K562 (cell line): ENCODE results near the gene HCN3. TPM values are rescaled to one million over a fixed set of nuclear protein-coding genes. Genes with fewer than 3 reads are reported as not detected.

Source experiments
- CBX1 ChIP-seq: sonication (generic); IDR thresholded peaks from 2 replicates; pipeline ENCODE4 v1.6.1; 2016; ENCODE audit warnings: antibody characterized with exemption, low read depth, mild to moderate bottlenecking
- EGR1 ChIP-seq: fragments of 450-650 bp; conservative IDR thresholded peaks from 2 replicates; pipeline ENCODE4 v1.6.1; 2017; ENCODE audit warnings: mild to moderate bottlenecking
- FOXJ3 ChIP-seq: sonication (generic); formaldehyde crosslinking; IDR thresholded peaks from 2 replicates; pipeline ENCODE4 v1.4.0; 2020; ENCODE audit warnings: mild to moderate bottlenecking, missing genetic modification reagents
- HDAC1 ChIP-seq, 2 experiments: fragments of 450-650 bp; IDR thresholded peaks; 2 replicates each; pipeline ENCODE4 v1.6.1; 2016 to 2017; ENCODE audit warnings: inconsistent platforms in 1 of 2, mild to moderate bottlenecking in 1 of 2, moderate library complexity in 1 of 2
- NCOR1 ChIP-seq: fragments of 450-650 bp; IDR thresholded peaks from 2 replicates; pipeline ENCODE4 v1.6.1; 2016; ENCODE audit warnings: mild to moderate bottlenecking, moderate library complexity
- POLR2A ChIP-seq: fragments of 450-650 bp; conservative IDR thresholded peaks from 2 replicates; pipeline ENCODE4 v1.6.1; 2016
- PRDM10 ChIP-seq: fragments of 450-650 bp; IDR thresholded peaks from 2 replicates; pipeline ENCODE4 v1.6.1; 2018; ENCODE audit not compliant: partially characterized antibody
- RBBP5 ChIP-seq: fragments of 200-600 bp; sonication (generic); IDR thresholded peaks from 2 replicates; pipeline ENCODE4 v1.6.1; 2012; ENCODE audit warnings: borderline replicate concordance, mild to moderate bottlenecking, low read length, control low read depth, inconsistent platforms; ENCODE audit not compliant: insufficient read depth, poor library complexity, severe bottlenecking
- SLC30A9 ChIP-seq: fragments of 250-450 bp; sonication (Bioruptor Pico); IDR thresholded peaks from 2 replicates; pipeline ENCODE4 v1.8.0; 2022; ENCODE audit warnings: mild to moderate bottlenecking, moderate library complexity
- ZNF239 ChIP-seq: fragments of 250-450 bp; sonication (Bioruptor Pico); IDR thresholded peaks from 2 replicates; pipeline ENCODE4 v1.4.0; 2020; ENCODE audit warnings: mild to moderate bottlenecking
- ZNF518B ChIP-seq: fragments of 250-450 bp; sonication (Bioruptor Pico); IDR thresholded peaks from 2 replicates; pipeline ENCODE4 v1.5.0; 2021; ENCODE audit warnings: mild to moderate bottlenecking, moderate library complexity
- polyA plus RNA-seq, 8 experiments: library from polyadenylated mRNA; depleted of rRNA in 4 of 8; stranded (reverse) in 5 of 8; unstranded in 3 of 8; fragments of >200 nt; fragmentation: Nextera tagmentation in 2 of 8; fragmentation: Illumina TruSeq in 1 of 8; extraction: Ambion mirVana in 2 of 8; extraction: Trizol in 1 of 8; gene quantifications; 2 replicates each; pipeline versions ENCODE4 v1.2.1 to v1.2.3, GENCODE V29; 2011 to 2014; ENCODE audit warnings: inconsistent platforms in 1 of 8, missing spikeins in 1 of 8
- total RNA-seq, 7 experiments: library from RNA; depleted of rRNA in 6 of 7; stranded (reverse); fragments of >200 nt in 6 of 7; fragmentation: Illumina TruSeq in 2 of 7; extraction: Trizol in 2 of 7; gene quantifications; 2 replicates each; pipeline versions ENCODE4 v1.2.1 to v1.2.3, GENCODE V29; 2011 to 2021; ENCODE audit warnings: low replicate concordance in 1 of 7
- TF ChIP-seq, protein P1 (sequence below), 2 experiments: fragments of 150-350 bp in 1 of 2; IDR thresholded peaks; 2 replicates each; pipeline ENCODE4 v1.6.1; 2012 to 2016; ENCODE audit warnings: low read depth in 2 of 2, low read length in 2 of 2, mild to moderate bottlenecking in 1 of 2, moderate library complexity in 1 of 2
- TF ChIP-seq, protein P2 (sequence below): fragments of 450-650 bp; IDR thresholded peaks from 2 replicates; pipeline ENCODE4 v1.6.1; 2016; ENCODE audit warnings: borderline replicate concordance

Gene HCN3
- total and polyA plus RNA-seq, 9 of the 15 experiments (the other 6 are each of a cell fraction or from before 2014, with no cell fraction given), result 0.91 to 9.7 (median 3.9) TPM

DNA sequence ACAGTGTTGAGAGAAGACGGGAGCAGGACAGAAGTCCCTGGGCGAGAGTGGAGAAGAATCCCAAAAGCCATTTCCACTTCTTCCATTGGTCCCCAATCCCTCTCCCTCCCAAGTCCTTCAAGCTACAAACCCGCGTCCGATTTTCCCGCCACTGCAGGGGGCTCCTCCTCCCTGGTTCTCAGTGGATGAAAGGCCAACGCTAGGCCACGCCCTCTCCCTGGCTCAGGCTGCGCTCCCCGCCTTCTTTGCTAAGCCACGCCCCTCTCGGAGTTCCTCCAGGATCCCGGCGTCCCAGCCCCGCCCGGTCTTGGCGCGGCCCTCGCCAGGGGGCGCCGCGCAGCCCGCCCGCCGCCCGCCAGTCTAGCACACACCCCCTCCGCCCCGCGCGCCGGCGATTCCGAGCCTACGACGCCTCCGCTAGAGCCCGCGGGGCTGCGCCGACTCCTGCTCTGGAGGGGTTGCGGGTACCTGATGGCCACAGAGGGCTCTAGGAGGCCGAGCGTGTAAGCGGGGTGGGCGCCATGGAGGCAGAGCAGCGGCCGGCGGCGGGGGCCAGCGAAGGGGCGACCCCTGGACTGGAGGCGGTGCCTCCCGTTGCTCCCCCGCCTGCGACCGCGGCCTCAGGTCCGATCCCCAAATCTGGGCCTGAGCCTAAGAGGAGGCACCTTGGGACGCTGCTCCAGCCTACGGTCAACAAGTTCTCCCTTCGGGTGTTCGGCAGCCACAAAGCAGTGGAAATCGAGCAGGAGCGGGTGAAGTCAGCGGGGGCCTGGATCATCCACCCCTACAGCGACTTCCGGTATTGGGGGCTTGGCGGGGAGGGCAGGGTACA, at the start of gene HCN3 (continued):
- TF ChIP-seq PRDM10, result peak; percentile 10
- TF ChIP-seq HDAC1 (IDR thresholded peaks at IDR 0.05), result peak in 1 of 2 experiments; percentile 62; a peak in 1 of 4 replicates
- 0 out of 2 replicates have a peak, but pooled peaks have one; percentile 26 for TF ChIP-seq POLR2A
- no peak for TF ChIP-seq SLC30A9
- TF ChIP-seq, protein P1, sequence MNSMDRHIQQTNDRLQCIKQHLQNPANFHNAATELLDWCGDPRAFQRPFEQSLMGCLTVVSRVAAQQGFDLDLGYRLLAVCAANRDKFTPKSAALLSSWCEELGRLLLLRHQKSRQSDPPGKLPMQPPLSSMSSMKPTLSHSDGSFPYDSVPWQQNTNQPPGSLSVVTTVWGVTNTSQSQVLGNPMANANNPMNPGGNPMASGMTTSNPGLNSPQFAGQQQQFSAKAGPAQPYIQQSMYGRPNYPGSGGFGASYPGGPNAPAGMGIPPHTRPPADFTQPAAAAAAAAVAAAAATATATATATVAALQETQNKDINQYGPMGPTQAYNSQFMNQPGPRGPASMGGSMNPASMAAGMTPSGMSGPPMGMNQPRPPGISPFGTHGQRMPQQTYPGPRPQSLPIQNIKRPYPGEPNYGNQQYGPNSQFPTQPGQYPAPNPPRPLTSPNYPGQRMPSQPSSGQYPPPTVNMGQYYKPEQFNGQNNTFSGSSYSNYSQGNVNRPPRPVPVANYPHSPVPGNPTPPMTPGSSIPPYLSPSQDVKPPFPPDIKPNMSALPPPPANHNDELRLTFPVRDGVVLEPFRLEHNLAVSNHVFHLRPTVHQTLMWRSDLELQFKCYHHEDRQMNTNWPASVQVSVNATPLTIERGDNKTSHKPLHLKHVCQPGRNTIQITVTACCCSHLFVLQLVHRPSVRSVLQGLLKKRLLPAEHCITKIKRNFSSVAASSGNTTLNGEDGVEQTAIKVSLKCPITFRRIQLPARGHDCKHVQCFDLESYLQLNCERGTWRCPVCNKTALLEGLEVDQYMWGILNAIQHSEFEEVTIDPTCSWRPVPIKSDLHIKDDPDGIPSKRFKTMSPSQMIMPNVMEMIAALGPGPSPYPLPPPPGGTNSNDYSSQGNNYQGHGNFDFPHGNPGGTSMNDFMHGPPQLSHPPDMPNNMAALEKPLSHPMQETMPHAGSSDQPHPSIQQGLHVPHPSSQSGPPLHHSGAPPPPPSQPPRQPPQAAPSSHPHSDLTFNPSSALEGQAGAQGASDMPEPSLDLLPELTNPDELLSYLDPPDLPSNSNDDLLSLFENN (IDR thresholded peaks at IDR 0.05; ENCODE audit: low read depth in 2 of 2, low read length in 2 of 2), result no peak
- TF ChIP-seq ZNF239 (CRISPR knock-in tag), result no peak
- TF ChIP-seq, protein P2, sequence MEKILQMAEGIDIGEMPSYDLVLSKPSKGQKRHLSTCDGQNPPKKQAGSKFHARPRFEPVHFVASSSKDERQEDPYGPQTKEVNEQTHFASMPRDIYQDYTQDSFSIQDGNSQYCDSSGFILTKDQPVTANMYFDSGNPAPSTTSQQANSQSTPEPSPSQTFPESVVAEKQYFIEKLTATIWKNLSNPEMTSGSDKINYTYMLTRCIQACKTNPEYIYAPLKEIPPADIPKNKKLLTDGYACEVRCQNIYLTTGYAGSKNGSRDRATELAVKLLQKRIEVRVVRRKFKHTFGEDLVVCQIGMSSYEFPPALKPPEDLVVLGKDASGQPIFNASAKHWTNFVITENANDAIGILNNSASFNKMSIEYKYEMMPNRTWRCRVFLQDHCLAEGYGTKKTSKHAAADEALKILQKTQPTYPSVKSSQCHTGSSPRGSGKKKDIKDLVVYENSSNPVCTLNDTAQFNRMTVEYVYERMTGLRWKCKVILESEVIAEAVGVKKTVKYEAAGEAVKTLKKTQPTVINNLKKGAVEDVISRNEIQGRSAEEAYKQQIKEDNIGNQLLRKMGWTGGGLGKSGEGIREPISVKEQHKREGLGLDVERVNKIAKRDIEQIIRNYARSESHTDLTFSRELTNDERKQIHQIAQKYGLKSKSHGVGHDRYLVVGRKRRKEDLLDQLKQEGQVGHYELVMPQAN, result peak; percentile 65
- no peak for TF ChIP-seq NCOR1
- TF ChIP-seq FOXJ3 (CRISPR knock-in tag), result no peak
- no peak for TF ChIP-seq ZNF518B (CRISPR knock-in tag)
- TF ChIP-seq CBX1, result peak; percentile 47; the same call in 1 of the 2 replicates
- TF ChIP-seq EGR1, result peak; percentile 75
- peak; percentile 51 for TF ChIP-seq RBBP5
